WTC11 (cell line): ENCODE measurements around the gene GPHB5. TPM values are rescaled to one million over a fixed set of nuclear protein-coding genes. Genes with fewer than 3 reads are reported as not detected.

ENCODE experiments used
- ATAC-seq: fragments of 200-7000 bp; cut with Tn5 transposase; 2 replicates; pipeline ENCODE4 v1.10.0; 2021; ENCODE audit warnings: mild to moderate bottlenecking, moderate library complexity
- CTCF ChIA-PET: fragments of 300-600 bp; sonication (Branson Sonifier 250); formaldehyde crosslinking; loops from one replicate; lab custom pipeline; 2021; ENCODE audit warnings: antibody characterized with exemption; lab: Charles Lee
- POLR2A ChIA-PET: fragments of 350-600 bp; sonication (Branson Sonifier 250); formaldehyde crosslinking; loops from one replicate; lab custom pipeline; 2021; ENCODE audit warnings: antibody characterized with exemption; lab: Charles Lee
- DNase-seq: peaks from one replicate; pipeline ENCODE4 v3.0.0; 2021; ENCODE audit warnings: low spot score
- H3K27ac Mint-ChIP-seq: 2 replicates; pipeline ENCODE4 v1.8.0; 2021; ENCODE audit warnings: mixed read lengths
- H3K27me3 Mint-ChIP-seq: 2 replicates; pipeline ENCODE4 v1.8.0; 2021; ENCODE audit warnings: low read depth, mild to moderate bottlenecking, moderate library complexity, mixed read lengths
- H3K36me3 Mint-ChIP-seq: 2 replicates; pipeline ENCODE4 v1.8.0; 2021; ENCODE audit warnings: mixed read lengths
- H3K4me1 Mint-ChIP-seq: 2 replicates; pipeline ENCODE4 v1.8.0; 2022; ENCODE audit warnings: mixed read lengths
- H3K4me3 Mint-ChIP-seq: 2 replicates; pipeline ENCODE4 v1.8.0; 2021; ENCODE audit warnings: mild to moderate bottlenecking, moderate library complexity, mixed read lengths
- H3K9me3 Mint-ChIP-seq: 2 replicates; pipeline ENCODE4 v1.8.0; 2021; ENCODE audit warnings: mixed read lengths
- ATF1 ChIP-seq: sonication (generic); formaldehyde crosslinking; IDR thresholded peaks from 2 replicates; pipeline ENCODE4 v1.8.1; 2023; ENCODE audit warnings: mild to moderate bottlenecking, moderate library complexity, missing genetic modification reagents
- CREB1 ChIP-seq: sonication (generic); formaldehyde crosslinking; IDR thresholded peaks from 2 replicates; pipeline ENCODE4 v1.8.0; 2023; ENCODE audit warnings: mild to moderate bottlenecking, missing genetic modification reagents
- FOXJ3 ChIP-seq: sonication (generic); formaldehyde crosslinking; IDR thresholded peaks from 2 replicates; pipeline ENCODE4 v1.9.0; 2021; ENCODE audit warnings: missing genetic modification reagents, mild to moderate bottlenecking, borderline replicate concordance
- GABPB1 ChIP-seq: sonication (generic); formaldehyde crosslinking; IDR thresholded peaks from 2 replicates; pipeline ENCODE4 v1.8.1; 2023; ENCODE audit warnings: mild to moderate bottlenecking, missing genetic modification reagents
- JAZF1 ChIP-seq: fragments of 250-450 bp; sonication (Bioruptor Pico); IDR thresholded peaks from 2 replicates; pipeline ENCODE4 v1.9.0; 2021; ENCODE audit warnings: moderate library complexity, mild to moderate bottlenecking, inconsistent platforms
- JUN ChIP-seq: sonication (generic); formaldehyde crosslinking; IDR thresholded peaks from 2 replicates; pipeline ENCODE4 v1.8.0; 2023; ENCODE audit warnings: mild to moderate bottlenecking, missing genetic modification reagents
- NFYB ChIP-seq: sonication (generic); formaldehyde crosslinking; conservative IDR thresholded peaks from 2 replicates; pipeline ENCODE4 v1.8.0; 2022; ENCODE audit warnings: low read depth, missing genetic modification reagents
- NR1H2 ChIP-seq: sonication (generic); formaldehyde crosslinking; IDR thresholded peaks from 2 replicates; pipeline ENCODE4 v1.9.0; 2021; ENCODE audit warnings: mild to moderate bottlenecking, moderate library complexity, missing genetic modification reagents
- NR2C2 ChIP-seq: sonication (generic); formaldehyde crosslinking; IDR thresholded peaks from 2 replicates; pipeline ENCODE4 v1.8.0; 2022; ENCODE audit warnings: mild to moderate bottlenecking, missing genetic modification reagents
- SP1 ChIP-seq: sonication (generic); formaldehyde crosslinking; conservative IDR thresholded peaks from 2 replicates; pipeline ENCODE4 v1.8.1; 2022; ENCODE audit warnings: missing genetic modification reagents
- TCF7 ChIP-seq: sonication (generic); formaldehyde crosslinking; IDR thresholded peaks from 2 replicates; pipeline ENCODE4 v1.8.0; 2022; ENCODE audit warnings: mild to moderate bottlenecking, low read depth, missing genetic modification reagents, moderate library complexity
- ZNF138 ChIP-seq: sonication (generic); formaldehyde crosslinking; conservative IDR thresholded peaks from 2 replicates; pipeline ENCODE4 v1.8.1; 2022; ENCODE audit warnings: mild to moderate bottlenecking, moderate library complexity, missing genetic modification reagents
- ZNF416 ChIP-seq: fragments of 250-450 bp; sonication (Bioruptor Pico); IDR thresholded peaks from 2 replicates; pipeline ENCODE4 v1.9.0; 2021; ENCODE audit warnings: mild to moderate bottlenecking, inconsistent platforms
- total RNA-seq: library from RNA; stranded (reverse); gene quantifications from 3 replicates; pipeline ENCODE4 v1.2.3, GENCODE V29; 2021
- TF ChIP-seq, protein P1 (sequence below): sonication (generic); formaldehyde crosslinking; conservative IDR thresholded peaks from 2 replicates; pipeline ENCODE4 v1.8.1; 2023; ENCODE audit warnings: mild to moderate bottlenecking, low read depth, missing genetic modification reagents, moderate library complexity
- TF ChIP-seq, protein P2 (sequence below): sonication (generic); formaldehyde crosslinking; IDR thresholded peaks from 2 replicates; pipeline ENCODE4 v1.8.0; 2022; ENCODE audit warnings: mild to moderate bottlenecking, missing genetic modification reagents
- TF ChIP-seq, protein P3 (sequence below): sonication (generic); formaldehyde crosslinking; IDR thresholded peaks from 2 replicates; pipeline ENCODE4 v1.8.1; 2023; ENCODE audit warnings: mild to moderate bottlenecking, missing genetic modification reagents
- TF ChIP-seq, protein P4 (sequence below): fragments of 250-450 bp; sonication (Bioruptor Pico); IDR thresholded peaks from 2 replicates; pipeline ENCODE4 v1.9.0; 2021; ENCODE audit warnings: moderate library complexity, mild to moderate bottlenecking, inconsistent platforms, borderline replicate concordance
- TF ChIP-seq, protein P5 (sequence below): fragments of 250-450 bp; sonication (Bioruptor Pico); conservative IDR thresholded peaks from 2 replicates; pipeline ENCODE4 v1.9.0; 2021; ENCODE audit warnings: mild to moderate bottlenecking
- TF ChIP-seq, protein P6 (sequence below): sonication (generic); formaldehyde crosslinking; IDR thresholded peaks from 2 replicates; pipeline ENCODE4 v1.8.1; 2022; ENCODE audit warnings: mild to moderate bottlenecking, missing genetic modification reagents, moderate library complexity, borderline replicate concordance
- TF ChIP-seq, protein P7 (sequence below): sonication (generic); formaldehyde crosslinking; IDR thresholded peaks from 2 replicates; pipeline ENCODE4 v1.8.1; 2023; ENCODE audit warnings: mild to moderate bottlenecking, missing genetic modification reagents, moderate library complexity
- TF ChIP-seq, protein P8 (sequence below): sonication (generic); formaldehyde crosslinking; IDR thresholded peaks from 2 replicates; pipeline ENCODE4 v1.8.0; 2022; ENCODE audit warnings: mild to moderate bottlenecking, missing genetic modification reagents

Gene GPHB5
- total RNA-seq, 1 experiment from 2014 or later: not detected

DNA sequence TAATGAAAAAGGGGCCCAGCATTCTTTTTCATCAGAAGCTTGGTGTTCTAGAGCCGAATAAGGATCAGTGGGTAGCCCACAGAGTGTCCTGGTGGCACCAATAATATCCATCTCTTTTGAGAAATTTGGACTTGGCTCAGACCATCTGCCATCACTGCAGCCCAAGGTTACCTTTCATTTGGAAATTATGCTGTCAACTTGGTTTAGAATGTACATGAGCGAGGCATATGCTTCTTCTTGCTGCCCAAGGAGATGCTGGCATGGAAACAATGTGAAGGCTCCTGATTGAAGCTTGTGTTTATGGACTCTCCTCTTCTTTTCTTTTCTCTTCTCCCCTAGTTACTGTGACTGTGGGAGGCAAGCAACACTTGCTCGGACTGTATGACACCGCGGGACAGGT is 50.0 kb downstream of the GPHB5 start (continued):
- TF ChIP-seq, protein P1, sequence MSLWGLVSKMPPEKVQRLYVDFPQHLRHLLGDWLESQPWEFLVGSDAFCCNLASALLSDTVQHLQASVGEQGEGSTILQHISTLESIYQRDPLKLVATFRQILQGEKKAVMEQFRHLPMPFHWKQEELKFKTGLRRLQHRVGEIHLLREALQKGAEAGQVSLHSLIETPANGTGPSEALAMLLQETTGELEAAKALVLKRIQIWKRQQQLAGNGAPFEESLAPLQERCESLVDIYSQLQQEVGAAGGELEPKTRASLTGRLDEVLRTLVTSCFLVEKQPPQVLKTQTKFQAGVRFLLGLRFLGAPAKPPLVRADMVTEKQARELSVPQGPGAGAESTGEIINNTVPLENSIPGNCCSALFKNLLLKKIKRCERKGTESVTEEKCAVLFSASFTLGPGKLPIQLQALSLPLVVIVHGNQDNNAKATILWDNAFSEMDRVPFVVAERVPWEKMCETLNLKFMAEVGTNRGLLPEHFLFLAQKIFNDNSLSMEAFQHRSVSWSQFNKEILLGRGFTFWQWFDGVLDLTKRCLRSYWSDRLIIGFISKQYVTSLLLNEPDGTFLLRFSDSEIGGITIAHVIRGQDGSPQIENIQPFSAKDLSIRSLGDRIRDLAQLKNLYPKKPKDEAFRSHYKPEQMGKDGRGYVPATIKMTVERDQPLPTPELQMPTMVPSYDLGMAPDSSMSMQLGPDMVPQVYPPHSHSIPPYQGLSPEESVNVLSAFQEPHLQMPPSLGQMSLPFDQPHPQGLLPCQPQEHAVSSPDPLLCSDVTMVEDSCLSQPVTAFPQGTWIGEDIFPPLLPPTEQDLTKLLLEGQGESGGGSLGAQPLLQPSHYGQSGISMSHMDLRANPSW (CRISPR knock-in tag): no peak
- TF ChIP-seq, all 79 proteins: peak for 0

DNA sequence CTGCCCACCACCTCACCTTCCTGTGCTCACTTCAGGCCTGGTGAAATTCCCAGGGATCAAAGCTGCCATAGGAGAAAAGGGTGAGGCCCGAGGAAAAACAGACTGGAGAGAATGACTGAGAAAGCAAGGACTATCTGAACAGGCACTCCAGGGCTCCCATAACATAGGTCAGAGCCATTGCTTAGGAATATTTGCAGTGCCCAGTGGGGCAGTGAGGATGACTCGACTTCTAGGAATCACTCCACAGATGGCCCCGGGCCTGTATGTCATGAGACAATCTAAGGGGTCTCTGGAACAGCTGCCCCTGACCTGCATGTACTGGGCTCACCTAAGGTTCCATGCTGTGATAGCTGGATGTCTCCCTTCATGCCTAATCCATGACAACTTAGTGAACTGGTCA is 51.6 kb downstream of the GPHB5 start:
- ChIA-PET POLR2A (no interaction called here), CTCF (no interaction called here)
- ATAC-seq: no peak
- no peak for DNase-seq
- Mint-ChIP-seq H3K4me3 (no peak overlapping the region), H3K4me1 (peaks cover 10% of the 10 kb centered on the region), H3K27ac (no peak overlapping the region), H3K36me3 (peaks cover 26% of the 10 kb centered on the region), H3K27me3 (no peaks in the 10 kb centered on the region), H3K9me3 (peaks cover 28% of the 10 kb centered on the region)
- TF ChIP-seq, protein P2, sequence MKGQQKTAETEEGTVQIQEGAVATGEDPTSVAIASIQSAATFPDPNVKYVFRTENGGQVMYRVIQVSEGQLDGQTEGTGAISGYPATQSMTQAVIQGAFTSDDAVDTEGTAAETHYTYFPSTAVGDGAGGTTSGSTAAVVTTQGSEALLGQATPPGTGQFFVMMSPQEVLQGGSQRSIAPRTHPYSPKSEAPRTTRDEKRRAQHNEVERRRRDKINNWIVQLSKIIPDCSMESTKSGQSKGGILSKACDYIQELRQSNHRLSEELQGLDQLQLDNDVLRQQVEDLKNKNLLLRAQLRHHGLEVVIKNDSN (CRISPR knock-in tag): no peak
- TF ChIP-seq ATF1 (no peak), JAZF1 (CRISPR knock-in tag) (no peak), SP1 (no peak), CREB1 (no peak), JUN (CRISPR knock-in tag) (no peak), NR1H2 (CRISPR knock-in tag) (no peak)
- TF ChIP-seq, protein P3, sequence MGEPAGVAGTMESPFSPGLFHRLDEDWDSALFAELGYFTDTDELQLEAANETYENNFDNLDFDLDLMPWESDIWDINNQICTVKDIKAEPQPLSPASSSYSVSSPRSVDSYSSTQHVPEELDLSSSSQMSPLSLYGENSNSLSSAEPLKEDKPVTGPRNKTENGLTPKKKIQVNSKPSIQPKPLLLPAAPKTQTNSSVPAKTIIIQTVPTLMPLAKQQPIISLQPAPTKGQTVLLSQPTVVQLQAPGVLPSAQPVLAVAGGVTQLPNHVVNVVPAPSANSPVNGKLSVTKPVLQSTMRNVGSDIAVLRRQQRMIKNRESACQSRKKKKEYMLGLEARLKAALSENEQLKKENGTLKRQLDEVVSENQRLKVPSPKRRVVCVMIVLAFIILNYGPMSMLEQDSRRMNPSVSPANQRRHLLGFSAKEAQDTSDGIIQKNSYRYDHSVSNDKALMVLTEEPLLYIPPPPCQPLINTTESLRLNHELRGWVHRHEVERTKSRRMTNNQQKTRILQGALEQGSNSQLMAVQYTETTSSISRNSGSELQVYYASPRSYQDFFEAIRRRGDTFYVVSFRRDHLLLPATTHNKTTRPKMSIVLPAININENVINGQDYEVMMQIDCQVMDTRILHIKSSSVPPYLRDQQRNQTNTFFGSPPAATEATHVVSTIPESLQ: no peak
- TF ChIP-seq, protein P4, sequence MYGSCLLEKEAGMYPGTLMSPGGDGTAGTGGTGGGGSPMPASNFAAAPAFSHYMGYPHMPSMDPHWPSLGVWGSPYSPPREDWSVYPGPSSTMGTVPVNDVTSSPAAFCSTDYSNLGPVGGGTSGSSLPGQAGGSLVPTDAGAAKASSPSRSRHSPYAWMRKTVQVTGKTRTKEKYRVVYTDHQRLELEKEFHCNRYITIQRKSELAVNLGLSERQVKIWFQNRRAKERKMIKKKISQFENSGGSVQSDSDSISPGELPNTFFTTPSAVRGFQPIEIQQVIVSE (CRISPR knock-in tag): no peak
- TF ChIP-seq, protein P1 (CRISPR knock-in tag): no peak

DNA sequence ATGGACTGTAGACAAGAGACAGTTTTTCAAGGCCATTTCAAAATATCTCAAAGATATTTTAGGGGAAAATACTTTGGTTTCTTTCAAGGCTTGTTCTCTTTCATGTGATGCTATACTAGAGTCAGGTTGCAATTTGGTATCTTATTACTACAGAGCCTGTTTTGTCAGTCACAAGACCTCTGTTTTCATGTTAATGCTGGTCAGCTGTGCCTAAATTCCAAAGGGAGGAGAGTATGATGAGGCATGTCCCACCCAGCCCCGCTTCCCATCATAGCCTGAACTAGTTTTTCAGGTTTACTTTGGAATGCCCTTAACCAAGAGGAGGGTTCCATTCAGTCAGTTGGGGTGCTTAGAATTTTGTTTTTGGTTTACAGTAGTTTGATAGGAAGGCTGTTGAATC is 52.6 kb downstream of the GPHB5 start:
- no peak overlapping the region for H3K4me3 Mint-ChIP-seq
- ATAC-seq: peak; percentile 92
- peaks cover 26% of the 10 kb centered on the region for H3K36me3 Mint-ChIP-seq
- H3K27me3 Mint-ChIP-seq: no peaks in the 10 kb centered on the region
- ChIA-PET CTCF (no interaction called here), POLR2A (no interaction called here)
- H3K27ac Mint-ChIP-seq: peak overlapping the region; percentile 39
- peaks cover 10% of the 10 kb centered on the region for H3K4me1 Mint-ChIP-seq
- peaks cover 28% of the 10 kb centered on the region for H3K9me3 Mint-ChIP-seq
- peak; percentile 29 for DNase-seq
- no peak for TF ChIP-seq NR1H2 (CRISPR knock-in tag)
- TF ChIP-seq NR2C2 (CRISPR knock-in tag): no peak
- TF ChIP-seq, protein P5, sequence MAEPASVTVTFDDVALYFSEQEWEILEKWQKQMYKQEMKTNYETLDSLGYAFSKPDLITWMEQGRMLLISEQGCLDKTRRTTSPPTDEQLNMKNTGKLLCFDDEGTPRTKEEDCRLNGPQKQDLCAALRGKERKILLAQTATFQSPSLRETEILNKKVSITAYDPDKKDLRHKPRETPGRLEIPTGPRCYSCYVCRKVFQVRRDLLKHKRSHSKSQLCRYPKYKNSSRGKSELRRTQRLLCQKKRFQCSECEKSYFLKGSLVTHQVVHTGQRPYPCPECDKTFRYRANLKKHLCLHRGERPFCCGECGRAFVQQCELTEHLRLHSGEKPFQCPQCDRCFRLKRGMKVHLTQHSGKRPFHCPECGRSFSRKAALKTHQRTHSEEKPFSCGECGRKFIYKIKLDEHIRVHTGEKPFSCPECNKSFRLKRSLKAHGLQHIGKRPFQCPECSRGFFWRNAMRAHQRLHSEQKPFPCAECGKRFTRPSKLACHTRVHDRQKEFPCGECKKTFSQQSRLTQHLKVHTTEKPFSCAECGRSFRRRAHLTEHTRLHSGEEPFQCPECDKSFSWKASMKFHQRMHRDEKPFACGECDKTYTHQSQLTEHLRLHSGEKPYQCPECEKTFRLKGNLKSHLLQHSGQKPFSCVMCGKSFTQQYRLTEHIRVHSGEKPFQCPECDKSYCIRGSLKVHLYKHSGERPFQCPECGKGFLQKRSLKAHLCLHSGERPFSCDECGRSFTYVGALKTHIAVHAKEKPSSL: no peak
- no peak for TF ChIP-seq ZNF416
- no peak for TF ChIP-seq FOXJ3 (CRISPR knock-in tag)
- TF ChIP-seq GABPB1 (CRISPR knock-in tag): no peak
- TF ChIP-seq, protein P6, sequence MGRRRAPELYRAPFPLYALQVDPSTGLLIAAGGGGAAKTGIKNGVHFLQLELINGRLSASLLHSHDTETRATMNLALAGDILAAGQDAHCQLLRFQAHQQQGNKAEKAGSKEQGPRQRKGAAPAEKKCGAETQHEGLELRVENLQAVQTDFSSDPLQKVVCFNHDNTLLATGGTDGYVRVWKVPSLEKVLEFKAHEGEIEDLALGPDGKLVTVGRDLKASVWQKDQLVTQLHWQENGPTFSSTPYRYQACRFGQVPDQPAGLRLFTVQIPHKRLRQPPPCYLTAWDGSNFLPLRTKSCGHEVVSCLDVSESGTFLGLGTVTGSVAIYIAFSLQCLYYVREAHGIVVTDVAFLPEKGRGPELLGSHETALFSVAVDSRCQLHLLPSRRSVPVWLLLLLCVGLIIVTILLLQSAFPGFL (CRISPR knock-in tag): no peak
- no peak for TF ChIP-seq CREB1
- TF ChIP-seq, protein P7, sequence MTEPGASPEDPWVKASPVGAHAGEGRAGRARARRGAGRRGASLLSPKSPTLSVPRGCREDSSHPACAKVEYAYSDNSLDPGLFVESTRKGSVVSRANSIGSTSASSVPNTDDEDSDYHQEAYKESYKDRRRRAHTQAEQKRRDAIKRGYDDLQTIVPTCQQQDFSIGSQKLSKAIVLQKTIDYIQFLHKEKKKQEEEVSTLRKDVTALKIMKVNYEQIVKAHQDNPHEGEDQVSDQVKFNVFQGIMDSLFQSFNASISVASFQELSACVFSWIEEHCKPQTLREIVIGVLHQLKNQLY: no peak
- TF ChIP-seq NFYB (CRISPR knock-in tag): no peak
- TF ChIP-seq ZNF138 (CRISPR knock-in tag): no peak
- TF ChIP-seq, protein P8, sequence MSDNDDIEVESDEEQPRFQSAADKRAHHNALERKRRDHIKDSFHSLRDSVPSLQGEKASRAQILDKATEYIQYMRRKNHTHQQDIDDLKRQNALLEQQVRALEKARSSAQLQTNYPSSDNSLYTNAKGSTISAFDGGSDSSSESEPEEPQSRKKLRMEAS (CRISPR knock-in tag): no peak
- no peak for TF ChIP-seq TCF7 (CRISPR knock-in tag)
